ENCODE measurements around the gene TXLNB. TPM values are rescaled to one million over a fixed set of nuclear protein-coding genes. Genes with fewer than 3 reads are reported as not detected.
"Not testable (repeated sequence)": the region's sequence is repeated elsewhere in the genome, so short reads cannot be mapped to it uniquely, and the experiment has no call there.

Gene TXLNB
- total RNA-seq, 1 donor from 2014 or later, result 0.24 TPM

DNA sequence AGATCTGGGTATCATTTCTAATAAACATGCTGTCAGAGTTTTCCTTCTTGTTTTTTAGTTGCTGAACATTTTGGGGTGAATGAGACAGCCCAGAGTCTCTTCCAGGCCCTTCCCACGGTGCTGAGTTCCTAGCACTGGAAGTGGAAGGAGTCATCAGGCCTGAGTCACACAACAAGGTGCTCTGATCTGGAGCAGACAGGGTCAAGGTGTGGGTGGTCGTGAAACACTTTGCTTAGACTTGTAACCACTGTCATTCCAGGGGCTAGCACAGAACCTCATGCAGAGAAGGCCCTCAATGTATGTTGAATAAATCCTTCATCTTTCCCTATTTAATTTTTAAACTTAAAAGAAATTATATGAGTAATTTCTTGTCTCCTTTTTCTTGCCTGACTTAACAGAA lies 60.6 kb downstream of the TXLNB start:
- ATAC-seq, result no peak

DNA sequence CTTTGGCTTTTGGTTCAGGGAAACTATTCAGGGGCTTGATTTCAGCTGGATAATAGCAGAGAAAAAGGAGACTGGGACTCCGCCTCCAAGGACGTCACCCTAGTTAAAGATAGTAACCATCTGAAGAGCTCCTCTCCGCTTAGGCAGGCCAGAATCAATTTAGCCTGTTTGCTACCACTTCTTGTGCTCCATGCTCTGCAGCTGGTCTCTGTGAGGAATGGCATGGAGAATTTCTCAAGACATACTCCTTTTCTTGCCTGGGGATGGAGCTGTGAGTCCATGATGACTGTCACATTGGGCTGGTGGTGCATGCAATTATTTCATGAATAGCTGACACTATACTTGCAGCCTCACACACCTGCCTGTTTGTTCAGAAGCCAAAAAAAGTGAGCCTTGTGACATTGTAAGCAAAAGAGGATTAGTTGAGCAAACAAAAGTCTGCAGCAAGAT lies 61.4 kb downstream of the TXLNB start:
- peak; percentile 94 for ATAC-seq

DNA sequence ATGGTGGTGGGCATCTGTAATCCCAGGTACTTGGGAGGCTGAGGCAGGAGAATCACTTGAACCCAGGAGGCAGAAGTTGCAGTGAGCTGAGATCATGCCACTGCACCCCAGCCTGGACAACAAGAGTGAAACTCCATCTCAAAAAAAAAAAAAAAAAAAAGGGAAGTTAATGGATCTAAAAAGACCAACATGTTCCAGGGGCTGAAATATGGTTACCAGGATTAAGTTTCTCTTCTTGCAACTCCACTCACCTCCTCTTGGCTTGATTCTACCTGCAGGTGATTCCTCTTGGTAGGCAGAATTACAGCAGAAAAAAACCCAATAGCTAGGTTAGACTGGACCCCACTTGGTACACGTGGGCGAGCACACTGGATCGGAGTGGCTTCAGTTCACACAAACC lies 63.4 kb downstream of the TXLNB start:
- ATAC-seq, result not testable (repeated sequence)

DNA sequence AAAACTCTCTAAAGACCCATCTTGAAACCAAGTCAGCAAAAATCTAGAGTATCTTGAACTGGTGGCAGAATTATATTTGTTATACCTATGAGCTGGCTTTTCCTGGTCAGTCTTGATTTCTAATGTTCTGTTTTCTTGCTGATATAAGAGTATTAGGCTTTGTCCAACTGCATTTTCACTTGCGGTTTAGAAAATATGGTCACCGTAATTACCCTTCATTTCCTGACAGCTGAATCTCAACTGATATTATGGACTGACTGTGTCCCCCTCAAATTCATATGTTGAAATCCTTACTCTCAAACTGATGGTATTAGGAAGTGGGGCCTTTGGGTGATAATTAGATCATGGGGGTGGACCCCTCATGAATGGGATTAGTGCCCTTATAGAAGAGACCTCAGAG lies 72.1 kb downstream of the TXLNB start:
- no peak for ATAC-seq

DNA sequence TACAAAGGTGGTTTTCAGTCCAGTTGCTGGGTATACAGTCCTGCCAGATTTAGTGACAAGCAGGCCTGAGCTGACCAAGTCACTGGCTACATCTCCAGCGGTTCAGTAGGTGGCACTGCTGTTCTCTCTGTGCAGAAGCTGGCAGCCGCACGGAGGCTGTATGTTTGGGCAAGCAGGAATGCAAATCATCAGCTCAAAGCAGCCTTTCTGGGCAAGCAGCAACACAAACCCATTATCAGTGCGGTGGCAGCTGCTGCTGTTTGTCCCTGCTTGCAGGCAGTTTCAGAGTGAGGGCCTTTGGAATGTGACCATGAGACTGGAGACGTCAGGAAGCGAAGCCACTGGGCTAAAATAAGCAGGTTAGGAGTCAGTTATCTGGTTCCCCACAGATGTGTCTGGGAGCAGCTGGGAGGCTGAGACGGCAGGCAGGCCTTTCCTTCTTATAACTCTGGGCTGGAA lies 72.5 kb downstream of the TXLNB start:
- ATAC-seq, result peak; percentile 97

DNA sequence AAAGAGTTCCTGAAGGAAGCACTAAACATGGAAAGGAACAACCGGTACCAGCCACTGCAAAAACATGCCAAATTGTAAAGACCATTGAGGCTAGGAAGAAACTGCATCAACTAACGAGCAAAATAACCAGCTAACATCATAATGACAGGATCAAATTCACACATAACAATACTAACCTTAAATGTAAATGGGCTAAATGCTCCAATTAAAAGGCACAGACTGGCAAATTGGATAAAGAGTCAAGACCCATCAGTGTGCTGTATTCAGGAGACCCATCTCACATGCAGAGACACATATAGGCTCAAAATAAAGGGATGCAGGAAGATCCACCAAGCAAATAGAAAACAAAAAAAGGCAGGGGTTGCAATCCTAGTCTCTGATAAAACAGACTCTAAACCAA lies 79.3 kb downstream of the TXLNB start:
- not testable (repeated sequence) for ATAC-seq

DNA sequence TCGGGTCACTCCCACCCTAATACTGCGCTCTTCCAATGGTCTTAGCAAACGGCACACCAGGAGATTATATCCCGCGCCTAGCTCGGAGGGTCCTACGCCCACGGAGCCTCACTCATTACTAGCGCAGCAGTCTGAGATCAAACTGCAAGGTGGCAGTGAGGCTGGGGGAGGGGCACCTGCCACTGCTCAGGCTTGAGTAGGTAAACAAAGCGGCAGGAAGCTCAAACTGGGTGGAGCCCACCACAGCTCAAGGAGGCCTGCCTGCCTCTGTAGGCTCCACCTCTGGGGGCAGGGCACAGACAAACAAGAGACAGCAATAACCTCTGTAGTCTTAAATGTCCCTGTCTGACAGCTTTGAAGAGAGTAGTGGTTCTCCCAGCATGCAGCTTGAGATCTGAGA lies 81.0 kb downstream of the TXLNB start:
- ATAC-seq, result not testable (repeated sequence)

DNA sequence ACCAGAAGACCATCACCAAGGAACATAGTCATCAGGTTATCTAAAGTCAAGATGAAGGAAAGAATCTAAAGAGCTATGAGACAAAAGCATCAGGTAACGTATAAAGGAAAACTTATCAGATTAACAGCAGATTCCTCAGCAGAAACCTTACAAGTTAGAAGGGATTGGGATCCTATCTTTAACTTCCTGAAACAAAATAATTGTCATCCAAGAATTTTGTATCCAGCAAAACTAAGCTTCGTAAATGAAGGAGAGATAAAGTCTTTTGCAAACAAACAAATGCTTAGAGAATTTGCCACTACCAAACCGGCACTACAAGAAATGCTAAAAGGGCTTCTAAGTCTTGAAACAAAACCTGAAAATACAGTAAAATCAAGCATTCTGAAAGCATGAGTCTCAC lies 86.0 kb downstream of the TXLNB start:
- no peak for ATAC-seq

DNA sequence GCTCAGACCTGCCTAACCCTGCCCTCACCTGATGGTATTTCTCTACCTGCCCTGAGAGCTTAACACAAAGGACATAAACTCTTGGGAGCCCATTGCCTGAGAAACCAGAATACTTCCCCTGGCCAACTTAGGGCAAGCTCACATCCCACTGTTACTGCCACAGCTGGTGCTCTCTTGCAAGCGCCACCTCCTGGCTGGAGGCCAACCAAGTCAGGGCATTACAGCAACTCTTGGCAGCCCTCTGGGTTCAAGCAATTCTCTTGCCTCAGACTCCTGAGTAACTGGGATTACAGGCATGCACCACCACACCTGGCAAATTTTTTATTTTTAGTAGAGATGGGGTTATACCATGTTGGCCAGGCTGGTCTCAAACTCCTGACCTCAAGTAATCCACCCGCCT lies 86.8 kb downstream of the TXLNB start:
- ATAC-seq, result no peak

DNA sequence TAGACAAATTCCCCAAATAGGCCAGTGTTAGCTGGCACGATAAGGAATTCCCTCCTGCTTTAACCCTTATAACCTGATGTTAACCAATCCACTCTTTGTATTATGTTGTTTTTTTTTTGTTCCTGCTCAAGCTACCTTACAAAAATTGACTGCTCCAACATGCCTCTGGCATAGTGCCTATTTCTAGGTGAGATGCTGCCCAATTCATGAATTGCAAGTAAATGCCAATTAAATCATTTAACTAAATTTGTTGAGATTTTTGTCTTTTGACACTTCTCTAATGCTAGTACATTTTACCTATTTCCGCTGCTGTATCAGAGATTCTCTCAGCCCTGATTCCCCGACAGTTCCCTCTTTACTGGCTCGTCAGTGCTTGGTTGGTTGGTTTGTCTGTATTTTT lies 90.4 kb downstream of the TXLNB start:
- ATAC-seq, result no peak

DNA sequence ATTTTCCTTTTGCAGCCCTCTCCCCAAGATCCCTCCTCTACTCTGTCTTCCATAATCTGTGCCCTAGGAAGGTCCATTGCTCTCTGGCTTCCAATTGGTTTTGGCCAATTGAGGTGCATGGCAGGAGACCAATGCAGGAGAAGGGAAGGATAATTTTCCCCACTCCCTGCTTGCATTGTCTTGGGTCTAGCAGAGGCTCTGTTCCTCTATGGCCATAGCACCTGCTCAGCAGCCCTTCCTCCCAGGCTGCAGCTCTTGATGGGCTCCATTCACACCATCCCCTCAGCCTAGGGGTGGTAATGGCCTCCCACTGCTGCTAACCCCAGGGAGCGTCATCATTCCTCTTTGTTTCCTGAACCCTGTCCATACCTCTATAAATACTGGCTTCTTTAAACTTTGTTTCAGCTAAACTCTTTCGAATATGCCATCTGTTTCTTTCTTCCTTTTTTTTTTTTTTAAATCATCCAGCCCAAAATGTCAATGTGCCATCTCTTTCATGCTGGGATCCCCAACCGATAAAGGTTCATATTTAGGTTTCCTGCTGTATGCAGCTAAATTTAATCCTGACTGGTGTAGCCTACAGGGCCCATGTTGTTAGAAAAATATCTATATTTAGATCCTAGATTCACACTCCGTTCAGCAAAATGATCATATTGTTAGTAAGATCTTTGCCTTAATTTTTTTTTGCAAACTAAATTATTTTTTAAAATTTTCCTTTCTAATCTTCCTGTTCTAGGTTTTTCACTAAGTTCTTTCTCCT lies 93.1 kb downstream of the TXLNB start:
- ATAC-seq, result no peak

DNA sequence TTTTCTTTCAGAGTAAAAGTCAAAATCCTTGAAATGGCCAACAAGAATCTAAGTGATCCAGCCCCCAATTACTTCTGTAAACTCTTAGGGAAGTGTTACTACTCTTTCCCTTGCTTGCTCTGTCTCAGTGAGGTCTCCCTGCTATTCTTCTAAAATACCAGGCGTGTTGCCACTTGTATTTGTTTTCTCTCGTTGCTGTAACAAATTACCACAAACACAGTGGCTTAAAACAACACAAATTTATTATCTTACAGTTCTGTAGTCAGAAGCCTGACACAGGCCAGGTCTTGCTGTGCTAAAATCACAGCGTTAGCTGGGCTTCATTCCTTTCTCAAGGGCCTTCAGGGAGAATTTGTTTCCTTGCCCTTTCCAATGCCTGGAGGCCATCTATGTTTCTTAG lies 97.1 kb downstream of the TXLNB start:
- ATAC-seq, result no peak

Other genes with a start within 250 kb of the TXLNB start
- gene HECA, start 156.9 kb downstream of the TXLNB start, total RNA-seq, result 23.6 TPM
- gene CITED2, start 82.7 kb upstream of the TXLNB start, total RNA-seq, result 27.3 TPM